Measurements from ENCODE around the gene ZNF277. TPM values are rescaled to one million over a fixed set of nuclear protein-coding genes. Genes with fewer than 3 reads are reported as not detected.

ZNF277 gene
- total RNA-seq, 1 donor from 2014 or later, result 21.6 TPM

GRCh38 chr7:112171673-112172072 lies 34.8 kb upstream of the ZNF277 start:
- H3K27ac ChIP-seq, result no peak overlapping the region
- no peaks in the 10 kb centered on the region for H3K9me3 ChIP-seq
- H3K4me3 ChIP-seq, result no peak overlapping the region
- no peaks in the 10 kb centered on the region for H3K27me3 ChIP-seq
- no peaks in the 10 kb centered on the region for H3K36me3 ChIP-seq
- H3K4me1 ChIP-seq, result no peaks in the 10 kb centered on the region
- DNase-seq (ENCODE audit: extremely low spot score in 2 of 2), result no peak
- no peak for TF ChIP-seq CTCF (IDR thresholded peaks at IDR 0.05)
- TF ChIP-seq POLR2AphosphoS5 (IDR thresholded peaks at IDR 0.05; ENCODE audit: insufficient read depth in 1 of 2, low read depth in 1 of 2), result no peak
- no peak for TF ChIP-seq POLR2A (IDR thresholded peaks at IDR 0.05)
- intact Hi-C loops (cut with DNase I), result no loop called here

GRCh38 chr7:112172870-112173567 lies 33.5 kb upstream of the ZNF277 start:
- H3K27me3 ChIP-seq, result no peaks in the 10 kb centered on the region
- H3K36me3 ChIP-seq, result no peaks in the 10 kb centered on the region
- TF ChIP-seq CTCF (IDR thresholded peaks at IDR 0.05), result no peak
- TF ChIP-seq POLR2A (IDR thresholded peaks at IDR 0.05), result no peak
- TF ChIP-seq POLR2AphosphoS5 (IDR thresholded peaks at IDR 0.05; ENCODE audit: insufficient read depth in 1 of 2, low read depth in 1 of 2), result no peak
- no peak overlapping the region for H3K27ac ChIP-seq
- H3K4me1 ChIP-seq, result no peaks in the 10 kb centered on the region
- no peak for DNase-seq (ENCODE audit: extremely low spot score in 2 of 2)
- H3K9me3 ChIP-seq, result no peaks in the 10 kb centered on the region
- intact Hi-C loops (cut with DNase I), result no loop called here
- H3K4me3 ChIP-seq, result no peak overlapping the region

- no peak overlapping the region for H3K4me3 ChIP-seq
- TF ChIP-seq POLR2A (IDR thresholded peaks at IDR 0.05), result no peak
- no peak overlapping the region for H3K27ac ChIP-seq
Measured at GRCh38 chr7:112173568-112173905, 33.0 kb upstream of the ZNF277 start.

GRCh38 chr7:112174192-112174591 lies 32.3 kb upstream of the ZNF277 start:
- no peak overlapping the region for H3K27ac ChIP-seq
- no peaks in the 10 kb centered on the region for H3K4me1 ChIP-seq
- H3K36me3 ChIP-seq, result no peaks in the 10 kb centered on the region
- TF ChIP-seq CTCF (IDR thresholded peaks at IDR 0.05), result no peak
- TF ChIP-seq POLR2A (IDR thresholded peaks at IDR 0.05), result no peak
- TF ChIP-seq POLR2AphosphoS5 (IDR thresholded peaks at IDR 0.05; ENCODE audit: insufficient read depth in 1 of 2, low read depth in 1 of 2), result no peak
- H3K4me3 ChIP-seq, result no peak overlapping the region
- DNase-seq (ENCODE audit: extremely low spot score in 2 of 2), result no peak
- no peaks in the 10 kb centered on the region for H3K27me3 ChIP-seq
- intact Hi-C loops (cut with DNase I), result no loop called here
- H3K9me3 ChIP-seq, result no peaks in the 10 kb centered on the region

More at GRCh38 chr7:112173568-112173905, 33.0 kb upstream of the ZNF277 start:
- DNase-seq (ENCODE audit: extremely low spot score in 2 of 2), result no peak
- no peaks in the 10 kb centered on the region for H3K4me1 ChIP-seq
- intact Hi-C loops (cut with DNase I), result no loop called here
- no peaks in the 10 kb centered on the region for H3K27me3 ChIP-seq
- no peaks in the 10 kb centered on the region for H3K9me3 ChIP-seq
- no peaks in the 10 kb centered on the region for H3K36me3 ChIP-seq

- TF ChIP-seq POLR2AphosphoS5 (IDR thresholded peaks at IDR 0.05; ENCODE audit: insufficient read depth in 1 of 2, low read depth in 1 of 2) (no peak), CTCF (IDR thresholded peaks at IDR 0.05) (no peak), POLR2A (IDR thresholded peaks at IDR 0.05) (no peak)
- Histone ChIP-seq H3K36me3 (no peaks in the 10 kb centered on the region), H3K4me3 (no peak overlapping the region), H3K9me3 (no peaks in the 10 kb centered on the region), H3K27ac (no peak overlapping the region), H3K27me3 (no peaks in the 10 kb centered on the region), H3K4me1 (peaks cover 10% of the 10 kb centered on the region)
- no peak for DNase-seq (ENCODE audit: extremely low spot score in 2 of 2)
- intact Hi-C loops (cut with DNase I), result no loop called here
Measured at GRCh38 chr7:112176241-112176640, 30.3 kb upstream of the ZNF277 start.

Measured in vagina (tissue), 2 donors.